ENCODE results near the gene MEN1. TPM values are rescaled to one million over a fixed set of nuclear protein-coding genes. Genes with fewer than 3 reads are reported as not detected.
A peak's percentile ranks its signal among the peaks of the same experiment; 100 is the strongest.

Gene MEN1
- total and polyA plus RNA-seq, 2 of the 13 experiments (the other 11 are each of a cell fraction or from before 2014, with no cell fraction given) = 20.5 to 27.3 TPM

GRCh38 chr11:64846998-64847666, 36.8 kb upstream of the MEN1 start (continued):
- TF ChIP-seq RERE (CRISPR knock-in tag; IDR thresholded peaks at IDR 0.05; ENCODE audit: low read depth) = no peak
- no peak for TF ChIP-seq HOXA9 (CRISPR knock-in tag; IDR thresholded peaks at IDR 0.05; ENCODE audit: borderline replicate concordance)
- TF ChIP-seq ZNF264 (CRISPR knock-in tag; IDR thresholded peaks at IDR 0.05) = no peak
- TF ChIP-seq MIER3 (CRISPR knock-in tag; IDR thresholded peaks at IDR 0.05; ENCODE audit: borderline replicate concordance) = 0 out of 2 replicates have a peak, but pooled peaks have one; percentile 54
- TF ChIP-seq ZMYM4 (CRISPR knock-in tag; IDR thresholded peaks at IDR 0.05) = peak; percentile 48; the same call in 1 of the 2 replicates
- TF ChIP-seq, protein P1, sequence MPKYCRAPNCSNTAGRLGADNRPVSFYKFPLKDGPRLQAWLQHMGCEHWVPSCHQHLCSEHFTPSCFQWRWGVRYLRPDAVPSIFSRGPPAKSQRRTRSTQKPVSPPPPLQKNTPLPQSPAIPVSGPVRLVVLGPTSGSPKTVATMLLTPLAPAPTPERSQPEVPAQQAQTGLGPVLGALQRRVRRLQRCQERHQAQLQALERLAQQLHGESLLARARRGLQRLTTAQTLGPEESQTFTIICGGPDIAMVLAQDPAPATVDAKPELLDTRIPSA (CRISPR knock-in tag; IDR thresholded peaks at IDR 0.05; ENCODE audit: borderline replicate concordance) = no peak
- TF ChIP-seq, protein P2, sequence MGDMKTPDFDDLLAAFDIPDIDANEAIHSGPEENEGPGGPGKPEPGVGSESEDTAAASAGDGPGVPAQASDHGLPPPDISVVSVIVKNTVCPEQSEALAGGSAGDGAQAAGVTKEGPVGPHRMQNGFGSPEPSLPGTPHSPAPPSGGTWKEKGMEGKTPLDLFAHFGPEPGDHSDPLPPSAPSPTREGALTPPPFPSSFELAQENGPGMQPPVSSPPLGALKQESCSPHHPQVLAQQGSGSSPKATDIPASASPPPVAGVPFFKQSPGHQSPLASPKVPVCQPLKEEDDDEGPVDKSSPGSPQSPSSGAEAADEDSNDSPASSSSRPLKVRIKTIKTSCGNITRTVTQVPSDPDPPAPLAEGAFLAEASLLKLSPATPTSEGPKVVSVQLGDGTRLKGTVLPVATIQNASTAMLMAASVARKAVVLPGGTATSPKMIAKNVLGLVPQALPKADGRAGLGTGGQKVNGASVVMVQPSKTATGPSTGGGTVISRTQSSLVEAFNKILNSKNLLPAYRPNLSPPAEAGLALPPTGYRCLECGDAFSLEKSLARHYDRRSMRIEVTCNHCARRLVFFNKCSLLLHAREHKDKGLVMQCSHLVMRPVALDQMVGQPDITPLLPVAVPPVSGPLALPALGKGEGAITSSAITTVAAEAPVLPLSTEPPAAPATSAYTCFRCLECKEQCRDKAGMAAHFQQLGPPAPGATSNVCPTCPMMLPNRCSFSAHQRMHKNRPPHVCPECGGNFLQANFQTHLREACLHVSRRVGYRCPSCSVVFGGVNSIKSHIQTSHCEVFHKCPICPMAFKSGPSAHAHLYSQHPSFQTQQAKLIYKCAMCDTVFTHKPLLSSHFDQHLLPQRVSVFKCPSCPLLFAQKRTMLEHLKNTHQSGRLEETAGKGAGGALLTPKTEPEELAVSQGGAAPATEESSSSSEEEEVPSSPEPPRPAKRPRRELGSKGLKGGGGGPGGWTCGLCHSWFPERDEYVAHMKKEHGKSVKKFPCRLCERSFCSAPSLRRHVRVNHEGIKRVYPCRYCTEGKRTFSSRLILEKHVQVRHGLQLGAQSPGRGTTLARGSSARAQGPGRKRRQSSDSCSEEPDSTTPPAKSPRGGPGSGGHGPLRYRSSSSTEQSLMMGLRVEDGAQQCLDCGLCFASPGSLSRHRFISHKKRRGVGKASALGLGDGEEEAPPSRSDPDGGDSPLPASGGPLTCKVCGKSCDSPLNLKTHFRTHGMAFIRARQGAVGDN (CRISPR knock-in tag; IDR thresholded peaks at IDR 0.05) = peak; percentile 69
- TF ChIP-seq, protein P3, sequence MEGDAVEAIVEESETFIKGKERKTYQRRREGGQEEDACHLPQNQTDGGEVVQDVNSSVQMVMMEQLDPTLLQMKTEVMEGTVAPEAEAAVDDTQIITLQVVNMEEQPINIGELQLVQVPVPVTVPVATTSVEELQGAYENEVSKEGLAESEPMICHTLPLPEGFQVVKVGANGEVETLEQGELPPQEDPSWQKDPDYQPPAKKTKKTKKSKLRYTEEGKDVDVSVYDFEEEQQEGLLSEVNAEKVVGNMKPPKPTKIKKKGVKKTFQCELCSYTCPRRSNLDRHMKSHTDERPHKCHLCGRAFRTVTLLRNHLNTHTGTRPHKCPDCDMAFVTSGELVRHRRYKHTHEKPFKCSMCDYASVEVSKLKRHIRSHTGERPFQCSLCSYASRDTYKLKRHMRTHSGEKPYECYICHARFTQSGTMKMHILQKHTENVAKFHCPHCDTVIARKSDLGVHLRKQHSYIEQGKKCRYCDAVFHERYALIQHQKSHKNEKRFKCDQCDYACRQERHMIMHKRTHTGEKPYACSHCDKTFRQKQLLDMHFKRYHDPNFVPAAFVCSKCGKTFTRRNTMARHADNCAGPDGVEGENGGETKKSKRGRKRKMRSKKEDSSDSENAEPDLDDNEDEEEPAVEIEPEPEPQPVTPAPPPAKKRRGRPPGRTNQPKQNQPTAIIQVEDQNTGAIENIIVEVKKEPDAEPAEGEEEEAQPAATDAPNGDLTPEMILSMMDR (CRISPR knock-in tag; IDR thresholded peaks at IDR 0.05) = peak; percentile 99
- no peak for TF ChIP-seq ZNF337 (CRISPR knock-in tag; IDR thresholded peaks at IDR 0.05; ENCODE audit: borderline replicate concordance, low read depth)
- TF ChIP-seq ZNF781 (CRISPR knock-in tag; IDR thresholded peaks at IDR 0.05; ENCODE audit: borderline replicate concordance, not compliant biosample characterization) = peak; percentile 82
- no peak for TF ChIP-seq PRDM4 (CRISPR knock-in tag; IDR thresholded peaks at IDR 0.05; ENCODE audit: borderline replicate concordance)
- peak; percentile 22; the same call in 1 of the 2 replicates for TF ChIP-seq MEIS2 (CRISPR knock-in tag; IDR thresholded peaks at IDR 0.05)
- no peak for TF ChIP-seq PCBP2 (optimal IDR thresholded peaks at IDR 0.05; ENCODE audit: low read depth, low read length, poor library complexity, severe bottlenecking)

Measured in HepG2 (cell line).